A673 (cell line): Measurements from ENCODE around the gene TACC2. TPM values are rescaled to one million over a fixed set of nuclear protein-coding genes. Genes with fewer than 3 reads are reported as not detected.

Experiments
- BruUV-seq: library from RNA; stranded (reverse); fragments of 400-500 nt; replicated peaks from 2 replicates; lab custom pipeline; 2021; lab: Mats Ljungman, UMichigan
- CTCF ChIA-PET: fragments of 300-600 bp; sonication (Branson Sonifier 250); formaldehyde crosslinking; loops from one replicate; lab custom pipeline; 2022; ENCODE audit warnings: antibody characterized with exemption; lab: Charles Lee
- POLR2A ChIA-PET: fragments of 300-600 bp; sonication (Branson Sonifier 250); formaldehyde crosslinking; loops from one replicate; lab custom pipeline; 2022; ENCODE audit warnings: antibody characterized with exemption; ENCODE audit not compliant: low non-redundant PET; lab: Charles Lee
- DNase-seq: peaks from one replicate; pipeline ENCODE4 v3.0.0-alpha.2; 2015; ENCODE audit warnings: low spot score
- H3K27ac ChIP-seq: fragments of 200-600 bp; sonication (generic); 2 replicates; pipeline ENCODE4 v1.5.1; 2016; ENCODE audit warnings: mixed run types, low read depth, mild to moderate bottlenecking, mixed read lengths, antibody characterized with exemption, low read length; ENCODE audit not compliant: poor library complexity, severe bottlenecking
- H3K27me3 ChIP-seq: fragments of 200-600 bp; sonication (generic); replicated peaks from 2 replicates; pipeline ENCODE4 v1.6.1; 2017; ENCODE audit warnings: mixed run types, low read depth, mild to moderate bottlenecking, mixed read lengths, antibody characterized with exemption, low read length; ENCODE audit not compliant: insufficient read depth, poor library complexity
- H3K36me3 ChIP-seq: fragments of 200-600 bp; sonication (generic); 2 replicates; pipeline ENCODE4 v1.6.1; 2016; ENCODE audit warnings: mixed run types, mild to moderate bottlenecking, mixed read lengths, antibody characterized with exemption, low read length; ENCODE audit not compliant: insufficient read depth, poor library complexity, severe bottlenecking
- H3K4me1 ChIP-seq: fragments of 200-600 bp; sonication (generic); 2 replicates; pipeline ENCODE4 v1.6.1; 2017; ENCODE audit warnings: mixed run types, mild to moderate bottlenecking, mixed read lengths, antibody characterized with exemption, low read length; ENCODE audit not compliant: insufficient read depth, poor library complexity, severe bottlenecking
- H3K4me3 ChIP-seq: fragments of 200-600 bp; sonication (generic); 2 replicates; pipeline ENCODE4 v1.5.1; 2016; ENCODE audit warnings: low read depth, mixed run types, mild to moderate bottlenecking, mixed read lengths, low read length; ENCODE audit not compliant: poor library complexity, severe bottlenecking
- H3K9me3 ChIP-seq: fragments of 200-600 bp; sonication (generic); 2 replicates; pipeline ENCODE4 v1.6.1; 2016; ENCODE audit warnings: mixed run types, low read depth, mild to moderate bottlenecking, mixed read lengths, antibody characterized with exemption, low read length; ENCODE audit not compliant: poor library complexity, severe bottlenecking
- CTCF ChIP-seq: fragments of 300-800, 200-600 bp; sonication (generic); conservative IDR thresholded peaks from 2 replicates; pipeline ENCODE4 v1.5.1; 2017; ENCODE audit warnings: low read depth, mild to moderate bottlenecking, antibody characterized with exemption, low read length, moderate library complexity, mixed read lengths
- EZH2 ChIP-seq: fragments of 200-600 bp; sonication (generic); IDR thresholded peaks from 2 replicates; pipeline ENCODE4 v1.6.1; 2017; ENCODE audit warnings: borderline replicate concordance, low read depth, mild to moderate bottlenecking, mixed read lengths, antibody characterized with exemption, low read length; ENCODE audit not compliant: poor library complexity, severe bottlenecking
- intact Hi-C: fragments of 100-400 bp; cut with micrococcal nuclease; formaldehyde crosslinking; loops from one replicate; pipeline ENCODE4 v1.10.0; 2022; ENCODE audit not compliant: unreplicated experiment
- total RNA-seq: library from RNA; stranded (reverse); gene quantifications from 2 replicates; pipeline ENCODE4 v1.2.3, GENCODE V29; 2021

The TACC2 gene
- total RNA-seq, 1 experiment from 2014 or later, result 0.62 TPM

DNA sequence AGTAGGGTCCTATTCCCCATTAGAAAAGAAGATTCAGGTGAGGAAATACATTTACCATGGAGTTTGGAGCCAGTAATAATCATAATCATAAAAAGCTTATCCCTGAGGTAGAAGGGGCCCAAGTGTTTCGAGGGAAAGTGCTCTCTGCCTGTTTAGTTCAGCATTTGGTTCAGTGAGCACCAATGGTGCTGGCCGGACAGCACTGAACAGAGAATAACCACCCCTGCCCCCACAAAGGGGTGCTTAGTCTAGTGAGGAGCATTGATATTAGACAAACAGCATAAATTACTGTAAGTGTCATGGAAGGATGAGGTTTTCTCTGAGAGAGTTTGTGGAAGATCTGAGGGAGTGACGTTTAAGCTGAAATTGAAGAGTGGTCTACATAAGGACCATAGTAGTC lies 39.5 kb upstream of the TACC2 start:
- Histone ChIP-seq H3K9me3 (no peaks in the 10 kb centered on the region), H3K36me3 (no peaks in the 10 kb centered on the region), H3K27me3 (no peaks in the 10 kb centered on the region), H3K27ac (no peak overlapping the region), H3K4me1 (no peaks in the 10 kb centered on the region), H3K4me3 (no peak overlapping the region)
- DNase-seq, result no peak
- no peak for TF ChIP-seq CTCF
- no peak for TF ChIP-seq EZH2
- BruUV-seq, result no TSS peak
- ChIA-PET CTCF (no interaction called here), POLR2A (no interaction called here)
- intact Hi-C loops, result no loop called here

- peaks cover 3% of the 10 kb centered on the region for H3K36me3 ChIP-seq
- CTCF ChIA-PET, result no interaction called here
Measured at GRCh38 chr10:121952226-121952625, 36.7 kb upstream of the TACC2 start.

DNA sequence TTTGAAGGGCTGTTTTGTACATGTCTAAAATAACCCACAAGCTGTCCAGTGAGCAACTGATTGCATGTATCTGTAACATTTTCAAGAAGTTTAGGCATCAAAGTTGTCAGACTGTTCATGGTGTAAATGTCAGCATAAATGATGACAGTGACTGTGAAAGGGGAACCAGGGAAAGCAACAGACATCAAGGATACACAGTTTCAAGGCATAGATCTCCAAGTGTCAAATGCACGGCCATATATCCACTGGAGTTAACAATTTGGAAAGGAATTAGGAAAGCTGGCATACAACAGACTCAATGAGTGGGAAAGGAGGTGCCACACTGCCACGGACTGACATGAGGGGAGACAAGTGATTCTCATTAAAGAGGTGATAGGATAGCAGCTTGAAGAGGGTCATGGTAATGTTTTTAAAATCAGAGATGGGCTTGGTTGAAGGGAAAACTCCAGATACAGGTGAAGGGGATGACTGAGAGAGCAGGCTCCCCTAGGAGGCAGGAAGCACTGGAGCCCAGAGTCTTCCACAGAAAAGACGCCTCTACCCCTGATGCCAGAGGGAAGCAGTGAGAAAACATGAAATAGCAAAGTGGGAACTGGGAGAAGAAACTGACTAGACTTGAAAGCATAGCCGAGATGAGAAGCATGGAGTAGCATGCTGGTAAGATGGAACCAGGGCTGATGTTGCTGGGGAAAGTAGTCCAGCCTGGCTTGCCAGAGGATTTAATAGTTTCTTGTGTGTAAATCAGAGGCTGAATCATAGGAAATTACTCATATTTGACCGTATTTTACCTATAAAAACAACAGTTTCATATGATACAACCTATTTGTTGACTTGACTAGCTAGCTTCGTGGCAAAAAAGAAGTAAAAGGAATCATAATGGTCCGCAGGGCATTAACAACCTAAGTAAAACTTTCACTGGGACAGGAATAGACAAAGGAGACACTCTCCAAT lies 32.6 kb upstream of the TACC2 start:
- Histone ChIP-seq H3K4me3 (no peak overlapping the region), H3K27ac (no peak overlapping the region), H3K27me3 (no peaks in the 10 kb centered on the region), H3K9me3 (no peaks in the 10 kb centered on the region), H3K36me3 (peaks cover 24% of the 10 kb centered on the region), H3K4me1 (no peaks in the 10 kb centered on the region)
- TF ChIP-seq EZH2, result no peak
- no peak for TF ChIP-seq CTCF
- no TSS peak for BruUV-seq
- POLR2A ChIA-PET, result no interaction called here
- intact Hi-C loops, result no loop called here
- CTCF ChIA-PET, result no interaction called here
- no peak for DNase-seq

More at GRCh38 chr10:121952226-121952625, 36.7 kb upstream of the TACC2 start:
- Histone ChIP-seq H3K9me3 (no peaks in the 10 kb centered on the region), H3K4me1 (no peaks in the 10 kb centered on the region), H3K27ac (no peak overlapping the region), H3K27me3 (no peaks in the 10 kb centered on the region), H3K4me3 (no peak overlapping the region)
- no peak for DNase-seq
- BruUV-seq, result no TSS peak
- POLR2A ChIA-PET, result no interaction called here
- intact Hi-C loops, result no loop called here
- TF ChIP-seq EZH2 (no peak), CTCF (no peak)
